Common myeloid progenitor, CD34-positive (primary cell): ENCODE measurements around the gene CNOT6L. TPM values are rescaled to one million over a fixed set of nuclear protein-coding genes. Genes with fewer than 3 reads are reported as not detected.
"Not testable (repeated sequence)": the region's sequence is repeated elsewhere in the genome, so short reads cannot be mapped to it uniquely, and the experiment has no call there.

Experiments used
- CTCF ChIA-PET: fragments of 350-600 bp; sonication (Branson Sonifier 250); formaldehyde crosslinking; loops from one replicate; lab custom pipeline; 2021; ENCODE audit warnings: antibody characterized with exemption; lab: Charles Lee
- POLR2A ChIA-PET: fragments of 350-600 bp; sonication (Branson Sonifier 250); formaldehyde crosslinking; loops from one replicate; lab custom pipeline; 2021; ENCODE audit warnings: antibody characterized with exemption; lab: Charles Lee
- DNase-seq, 3 donors: peaks; one replicate each; pipeline versions ENCODE4 v3.0.0 to v3.0.0-alpha.2; 2013
- H3K27ac ChIP-seq, 2 experiments: 1 replicate in 1 of 2; 2 replicates in 1 of 2; pipeline ENCODE4 v1.7.0; 2013; ENCODE audit warnings: inconsistent platforms in 2 of 2, low read length in 2 of 2, mild to moderate bottlenecking in 2 of 2, low read depth in 1 of 2, moderate library complexity in 1 of 2; ENCODE audit not compliant: severe bottlenecking in 2 of 2, insufficient read depth in 1 of 2, poor library complexity in 1 of 2
- H3K27me3 ChIP-seq, 5 experiments: replicated peaks in 2 of 5; 1 replicate in 3 of 5; 2 replicates in 2 of 5; pipeline versions ENCODE4 v1.6.1 to v1.7.0; 2013; ENCODE audit warnings: low read length in 4 of 5, mild to moderate bottlenecking in 2 of 5, moderate library complexity in 2 of 5, inconsistent platforms in 1 of 5; ENCODE audit not compliant: insufficient read depth in 5 of 5, control insufficient read depth in 4 of 5
- H3K36me3 ChIP-seq, 4 experiments: 1 replicate in 2 of 4; 2 replicates in 2 of 4; pipeline versions ENCODE4 v1.6.1 to v1.7.0; 2013; ENCODE audit warnings: low read length in 3 of 4, control low read depth in 1 of 4, mild to moderate bottlenecking in 1 of 4; ENCODE audit not compliant: control insufficient read depth in 4 of 4, insufficient read depth in 4 of 4
- H3K4me1 ChIP-seq, 4 experiments: 1 replicate in 3 of 4; 2 replicates in 1 of 4; pipeline versions ENCODE4 v1.6.1 to v1.7.1; 2013; ENCODE audit warnings: low read length in 3 of 4, mild to moderate bottlenecking in 3 of 4, control low read depth in 1 of 4, inconsistent platforms in 1 of 4, moderate library complexity in 1 of 4; ENCODE audit not compliant: control insufficient read depth in 4 of 4, insufficient read depth in 4 of 4; ENCODE audit errors: control extremely low read depth in 1 of 4
- H3K4me3 ChIP-seq, 7 experiments: 1 replicate in 4 of 7; 2 replicates in 3 of 7; pipeline versions ENCODE4 v1.5.1 to v1.7.0; 2013; ENCODE audit warnings: mild to moderate bottlenecking in 7 of 7, low read length in 6 of 7, moderate library complexity in 6 of 7, inconsistent platforms in 2 of 7, low read depth in 2 of 7, control low read depth in 1 of 7; ENCODE audit not compliant: insufficient read depth in 4 of 7, control insufficient read depth in 1 of 7; ENCODE audit errors: extremely low read depth in 1 of 7
- H3K9me3 ChIP-seq, 5 experiments: 1 replicate in 4 of 5; 2 replicates in 1 of 5; pipeline versions ENCODE4 v1.6.1 to v1.7.1; 2013; ENCODE audit warnings: low read length in 4 of 5, mild to moderate bottlenecking in 2 of 5, inconsistent platforms in 1 of 5, low read depth in 1 of 5, moderate library complexity in 1 of 5; ENCODE audit not compliant: control insufficient read depth in 4 of 5, insufficient read depth in 2 of 5; ENCODE audit errors: control extremely low read depth in 1 of 5
- WGBS: methylation state at CpG from one replicate; pipeline ENCODE4 v1.1.5; 2013; ENCODE audit not compliant: insufficient coverage; 5-methylcytosine and 5-hydroxymethylcytosine counted together
- polyA plus RNA-seq: library from polyadenylated mRNA; unstranded; fragments of 120-200 nt; gene quantifications from one replicate; pipeline ENCODE4 v1.2.1, GENCODE V29; 2013

The CNOT6L gene
- 37.1 TPM for polyA plus RNA-seq

DNA sequence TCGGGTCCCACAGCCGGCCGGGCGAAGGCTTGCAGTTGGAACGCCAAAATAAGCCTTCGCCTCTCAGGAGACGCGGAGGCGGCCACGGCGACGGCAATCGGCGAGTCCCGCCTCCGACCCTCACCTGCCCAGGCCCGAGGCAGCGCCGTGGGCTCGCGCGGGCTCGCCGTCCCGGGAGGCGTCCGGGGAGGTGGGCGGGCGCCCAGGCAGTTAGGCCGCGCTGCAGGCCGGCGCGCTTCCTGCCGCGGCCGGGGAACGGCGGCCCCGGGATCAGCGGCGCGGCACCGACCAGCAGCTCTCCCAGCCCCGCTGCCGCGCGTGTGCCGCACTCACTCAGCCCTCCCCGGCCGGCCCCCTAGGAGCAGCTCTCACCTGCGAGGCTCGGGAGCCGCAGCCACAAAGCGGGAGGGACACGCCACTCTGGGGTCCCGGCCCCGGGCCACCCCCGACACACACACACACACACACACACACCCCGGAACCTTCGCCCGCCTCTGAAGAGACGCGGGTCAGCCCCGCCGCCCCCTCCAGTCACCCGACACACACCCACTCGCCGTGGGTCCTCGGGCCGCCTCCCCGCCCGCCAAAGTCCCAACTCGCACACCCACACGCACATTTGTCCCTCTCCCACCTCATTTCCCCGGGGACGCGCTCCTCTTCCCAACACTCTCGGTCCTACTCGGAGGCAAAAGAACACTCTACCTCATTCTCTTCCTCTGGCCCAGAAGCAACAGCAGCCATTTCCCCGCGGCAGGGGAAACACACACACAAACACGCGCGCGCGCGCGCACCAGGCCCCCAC is at the start of gene CNOT6L:
TSS of gene CNOT6L (minus strand) at position 767 of the 802 bp plus-strand sequence. CDS start at position 707, 60 bp downstream.
- ChIA-PET POLR2A (interaction anchor here (1.0 to 2.2 kb wide), 4 partner anchors 31 to 43 kb away, joined by 3 to 8 read pairs (median 6); partner anchors contain the start of gene MRPL1), CTCF (interaction anchor here (0.9 to 3.1 kb wide), 7 partner anchors 11 to 86 kb away, joined by 3 to 28 read pairs (median 6); partner anchors contain the start of gene MRPL1)
- Histone ChIP-seq H3K27me3 (no peaks in the 10 kb centered on the region), H3K36me3 (peaks cover 0 to 2% (median 0%) of the 10 kb centered on the region in 4 experiments), H3K9me3 (peaks cover 0 to under 1% (median 0%) of the 10 kb centered on the region in 5 experiments), H3K27ac (peak within 1 kb of the TSS; percentile 95 to 97), H3K4me1 (peaks cover 21 to 55% (median 34%) of the 10 kb centered on the region in 4 experiments), H3K4me3 (peak within 1 kb of the TSS; percentile 90 to 99 (median 93))
- 0% methylated on average over 61 of the region's 89 CpGs for WGBS
- DNase-seq: peak; percentile 82 to 94 (median 86)

DNA sequence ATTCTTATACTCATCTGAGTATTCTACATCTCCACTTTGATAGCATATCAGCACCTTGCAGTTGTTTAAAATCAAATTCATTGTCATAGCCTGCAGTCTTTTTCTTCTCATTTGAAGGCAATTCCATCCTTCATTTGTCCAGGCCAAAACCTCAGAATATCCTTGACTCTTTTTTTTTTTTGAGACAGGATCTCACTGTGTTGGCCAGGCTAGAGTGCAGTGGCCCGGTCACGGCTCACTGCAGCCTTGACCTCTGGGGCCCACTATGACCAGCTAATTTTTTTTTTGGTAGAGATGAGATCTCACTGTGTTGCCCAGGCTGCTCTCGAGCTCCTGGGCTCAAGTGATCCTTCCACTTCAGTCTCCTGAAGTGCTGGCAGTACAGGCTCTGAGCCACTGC is 46.1 kb upstream of the CNOT6L start:
- H3K9me3 ChIP-seq: no peaks in the 10 kb centered on the region
- no peak for DNase-seq
- H3K36me3 ChIP-seq: peaks cover 2 to 9% (median 5%) of the 10 kb centered on the region in 4 experiments
- H3K27ac ChIP-seq: no peak overlapping the region
- peaks cover 7 to 23% (median 21%) of the 10 kb centered on the region in 4 experiments for H3K4me1 ChIP-seq
- CTCF ChIA-PET: no interaction called here
- H3K4me3 ChIP-seq: no peak overlapping the region
- 100% methylated on average over 3 of the region's 3 CpGs for WGBS
- H3K27me3 ChIP-seq: no peaks in the 10 kb centered on the region
- POLR2A ChIA-PET: no interaction called here

DNA sequence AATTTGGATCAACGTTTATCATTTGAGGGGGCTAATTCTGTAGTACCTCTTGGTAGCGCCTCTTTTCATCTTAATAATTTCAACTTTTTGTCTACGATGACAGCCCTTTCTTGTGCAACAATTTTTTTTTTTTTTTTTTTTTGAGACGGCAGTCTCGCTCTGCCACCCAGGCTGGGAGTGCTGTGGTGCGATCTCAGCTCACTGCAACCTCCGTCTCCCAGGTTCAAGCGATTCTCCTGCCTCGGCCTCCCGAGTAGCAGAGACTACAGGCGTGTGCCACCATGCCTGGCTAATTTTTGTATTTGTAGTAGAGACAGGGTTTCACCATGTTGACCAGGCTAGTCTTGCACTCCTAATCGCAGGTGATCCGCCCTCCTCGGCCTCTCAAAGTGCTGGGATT is 44.2 kb upstream of the CNOT6L start:
- ChIA-PET CTCF (interaction anchor here (0.6 kb wide), 1 partner anchor 131 kb away, joined by 3 read pairs; no protein-coding TSS in a partner anchor), POLR2A (interaction anchor here (1.8 kb wide), 1 partner anchor 43 kb away, joined by 27 read pairs; no protein-coding TSS in a partner anchor)
- not testable (repeated sequence) for H3K9me3 ChIP-seq, H3K27me3 ChIP-seq, DNase-seq, H3K36me3 ChIP-seq
- WGBS: 41% methylated on average over 4 of the region's 14 CpGs
- Histone ChIP-seq H3K4me1 (peaks cover 7 to 29% (median 21%) of the 10 kb centered on the region in 4 experiments), H3K27ac (peak overlapping the region; percentile 98 to 99), H3K4me3 (peak overlapping the region; percentile 14 to 100 (median 87))

DNA sequence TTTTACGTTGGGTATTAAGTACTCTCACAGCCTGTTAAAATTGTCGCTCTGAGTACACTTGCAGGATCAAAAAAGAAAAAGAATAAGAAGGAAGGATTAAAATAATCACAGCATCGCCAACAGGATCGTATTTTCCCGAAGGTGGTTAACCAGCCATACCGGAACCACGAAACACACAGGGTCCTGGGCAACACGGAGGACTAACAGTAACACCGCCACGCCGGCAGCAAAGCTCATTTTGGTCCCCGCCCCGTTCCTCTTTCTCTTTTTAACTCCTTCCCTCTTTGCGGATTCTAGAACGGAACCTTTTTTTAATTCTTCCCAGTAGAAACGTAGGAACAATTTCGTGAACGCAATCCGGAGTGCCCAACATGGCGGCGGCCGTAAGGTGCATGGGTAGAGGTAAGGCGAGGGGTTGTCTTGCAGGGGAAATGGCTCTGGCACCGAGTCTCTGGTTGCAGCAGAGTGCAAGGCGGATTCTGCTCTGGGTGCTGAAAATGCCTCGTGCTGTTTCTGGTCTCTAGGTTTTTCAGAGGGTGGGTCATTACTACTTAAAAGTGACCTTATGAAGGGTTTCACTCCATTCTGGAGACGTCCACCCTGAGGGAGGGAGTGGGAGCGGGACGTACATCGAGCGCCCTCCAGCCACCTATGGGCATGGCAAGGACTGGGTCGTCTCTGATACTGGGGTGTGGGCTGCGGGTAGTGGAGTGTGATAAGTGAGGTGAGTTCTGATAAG is 43.5 kb upstream of the CNOT6L start, which contains the start of gene MRPL1:
TSS of gene MRPL1 (plus strand) at position 353 of the 739 bp plus-strand sequence. CDS start at position 372, 19 bp downstream.
- peaks cover 0 to 9% (median 4%) of the 10 kb centered on the region in 4 experiments for H3K36me3 ChIP-seq
- under 1% methylated on average over 33 of the region's 33 CpGs for WGBS
- H3K27ac ChIP-seq: peak within 1 kb of the TSS; percentile 98 to 99
- no peaks in the 10 kb centered on the region for H3K9me3 ChIP-seq
- POLR2A ChIA-PET: interaction anchor here (0.7 to 1.9 kb wide), 8 partner anchors 9 to 1387 kb away, joined by 3 to 27 read pairs (median 4); no protein-coding TSS in a partner anchor
- H3K27me3 ChIP-seq: no peaks in the 10 kb centered on the region
- H3K4me1 ChIP-seq: peaks cover 7 to 31% (median 21%) of the 10 kb centered on the region in 4 experiments
- CTCF ChIA-PET: interaction anchor here (0.7 to 5.5 kb wide), 11 partner anchors 8 to 243 kb away, joined by 3 to 28 read pairs (median 4); partner anchors contain the start of gene CNOT6L
- peak within 1 kb of the TSS; percentile 84 to 100 (median 87) for H3K4me3 ChIP-seq
- peak; percentile 97 for DNase-seq

DNA sequence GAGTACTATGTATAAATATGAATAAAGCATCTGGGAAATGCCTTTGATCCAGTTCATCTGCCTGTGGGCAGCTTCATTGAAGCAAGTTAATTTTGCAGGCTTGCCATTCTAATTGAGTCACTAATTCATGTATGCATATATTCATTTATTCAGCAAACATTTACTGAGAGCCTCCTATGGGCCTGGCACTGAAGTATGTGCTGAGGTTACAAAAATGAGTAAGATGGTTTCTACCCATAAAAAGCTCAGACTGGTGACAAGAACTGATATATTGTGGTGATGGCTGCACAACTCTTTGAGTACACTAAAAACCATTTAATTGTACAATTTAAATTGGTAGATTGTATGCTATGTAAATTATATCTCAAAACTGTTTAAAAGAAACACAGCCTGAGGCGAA is 42.3 kb upstream of the CNOT6L start:
- DNase-seq: peak in 2 of 3 donors; percentile 62 to 69
- peak overlapping the region in 6 of 7 experiments; percentile 85 to 100 (median 92) for H3K4me3 ChIP-seq
- peak overlapping the region; percentile 98 to 99 for H3K27ac ChIP-seq
- H3K36me3 ChIP-seq: peaks cover 0 to 9% (median 2%) of the 10 kb centered on the region in 4 experiments
- H3K9me3 ChIP-seq: no peaks in the 10 kb centered on the region
- H3K4me1 ChIP-seq: peaks cover 16 to 41% (median 30%) of the 10 kb centered on the region in 4 experiments
- no peaks in the 10 kb centered on the region for H3K27me3 ChIP-seq
- ChIA-PET CTCF (interaction anchor here (1.1 to 5.5 kb wide), 8 partner anchors 8 to 242 kb away, joined by 3 to 28 read pairs (median 4); partner anchors contain the start of gene CNOT6L), POLR2A (interaction anchor here (0.7 to 1.9 kb wide), 5 partner anchors 8 to 44 kb away, joined by 3 to 27 read pairs (median 8); no protein-coding TSS in a partner anchor)
- WGBS: no CpG with 5 or more reads among the region's 1 CpG

DNA sequence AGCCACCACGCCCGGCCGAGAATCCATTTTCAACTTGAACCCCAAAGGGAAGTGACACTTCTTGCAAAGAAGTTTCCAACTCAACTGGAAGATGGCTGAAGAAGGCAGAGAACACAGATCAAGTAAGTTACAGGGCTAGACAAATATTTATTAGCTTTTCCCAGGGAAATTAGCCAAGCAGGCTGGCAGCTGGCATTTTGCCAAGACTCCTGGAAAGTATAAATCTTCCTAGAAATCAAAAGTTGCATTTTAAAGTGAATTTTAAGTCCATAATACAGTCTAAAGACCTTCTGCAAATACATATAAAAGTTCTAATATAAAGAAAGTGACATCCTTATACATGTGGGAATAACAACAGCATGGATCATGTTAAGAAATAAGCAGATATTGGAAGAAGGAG is 40.1 kb upstream of the CNOT6L start:
- CTCF ChIA-PET: interaction anchor here (0.8 to 5.5 kb wide), 9 partner anchors 39 to 394 kb away, joined by 3 to 28 read pairs (median 4); partner anchors contain the start of gene CNOT6L
- no peak overlapping the region for H3K27ac ChIP-seq
- 96% methylated on average over 3 of the region's 3 CpGs for WGBS
- H3K36me3 ChIP-seq: no peaks in the 10 kb centered on the region
- no peaks in the 10 kb centered on the region for H3K9me3 ChIP-seq
- H3K4me1 ChIP-seq: peaks cover 29 to 54% (median 36%) of the 10 kb centered on the region in 4 experiments
- no peak for DNase-seq
- no peaks in the 10 kb centered on the region for H3K27me3 ChIP-seq
- POLR2A ChIA-PET: interaction anchor here (1.5 kb wide), 1 partner anchor 39 kb away, joined by 5 read pairs; the partner anchor contains the start of gene CNOT6L
- H3K4me3 ChIP-seq: no peak overlapping the region
